NCI-H82 treated with DMSO at 0.1 percent for 48 hours (cell line): ENCODE data around the gene ST3GAL2.
"Not testable (repeated sequence)": the region's sequence is repeated elsewhere in the genome, so short reads cannot be mapped to it uniquely, and the experiment has no call there.

ENCODE experiments used
- DNase-seq: peaks from one replicate; lab custom pipeline; 2025; ENCODE audit not compliant: unreplicated experiment; lab: John Stamatoyannopoulos, UW

Gene ST3GAL2

GRCh38 chr16:70467608-70468007 lies 28.7 kb upstream of the ST3GAL2 start:
- no peak for DNase-seq

GRCh38 chr16:70467113-70467512 lies 28.2 kb upstream of the ST3GAL2 start:
- DNase-seq: no peak

GRCh38 chr16:70466805-70467076 lies 27.8 kb upstream of the ST3GAL2 start:
- DNase-seq: no peak

- DNase-seq: no peak
Measured at GRCh38 chr16:70465999-70466804, 27.3 kb upstream of the ST3GAL2 start.

- DNase-seq: no peak
Measured at GRCh38 chr16:70463235-70463634, 24.3 kb upstream of the ST3GAL2 start.

- DNase-seq: no peak
Measured at GRCh38 chr16:70460737-70461261, 21.9 kb upstream of the ST3GAL2 start.

GRCh38 chr16:70457446-70458166 lies 18.7 kb upstream of the ST3GAL2 start:
- DNase-seq: no peak

- no peak for DNase-seq
Measured at GRCh38 chr16:70455910-70456309, 17.0 kb upstream of the ST3GAL2 start.

GRCh38 chr16:70454222-70455034 lies 15.5 kb upstream of the ST3GAL2 start, which contains the start of gene FCSK:
Gene FCSK (plus strand): TSS chr16:70454595. CDS start chr16:70463191, 8,596 bp downstream.
- DNase-seq: peak; percentile 44

GRCh38 chr16:70453892-70454221 lies 15.0 kb upstream of the ST3GAL2 start:
- DNase-seq: peak; percentile 44

- DNase-seq: no peak
Measured at GRCh38 chr16:70453117-70453891, 14.4 kb upstream of the ST3GAL2 start.

GRCh38 chr16:70451004-70451340 lies 12.1 kb upstream of the ST3GAL2 start:
- not testable (repeated sequence) for DNase-seq

GRCh38 chr16:70450142-70451003 lies 11.5 kb upstream of the ST3GAL2 start:
- DNase-seq: not testable (repeated sequence)

- DNase-seq: no peak
Measured at GRCh38 chr16:70448075-70448474, 9.2 kb upstream of the ST3GAL2 start.

- DNase-seq: no peak
Measured at GRCh38 chr16:70444249-70445063, 5.6 kb upstream of the ST3GAL2 start.

GRCh38 chr16:70442344-70442743 lies 3.4 kb upstream of the ST3GAL2 start:
- no peak for DNase-seq

GRCh38 chr16:70441406-70441990 lies 2.6 kb upstream of the ST3GAL2 start:
- no peak for DNase-seq

- no peak for DNase-seq
Measured at GRCh38 chr16:70440009-70440692, 1.3 kb upstream of the ST3GAL2 start.
